ENCODE data around the gene DISP1.

The DISP1 gene

DNA sequence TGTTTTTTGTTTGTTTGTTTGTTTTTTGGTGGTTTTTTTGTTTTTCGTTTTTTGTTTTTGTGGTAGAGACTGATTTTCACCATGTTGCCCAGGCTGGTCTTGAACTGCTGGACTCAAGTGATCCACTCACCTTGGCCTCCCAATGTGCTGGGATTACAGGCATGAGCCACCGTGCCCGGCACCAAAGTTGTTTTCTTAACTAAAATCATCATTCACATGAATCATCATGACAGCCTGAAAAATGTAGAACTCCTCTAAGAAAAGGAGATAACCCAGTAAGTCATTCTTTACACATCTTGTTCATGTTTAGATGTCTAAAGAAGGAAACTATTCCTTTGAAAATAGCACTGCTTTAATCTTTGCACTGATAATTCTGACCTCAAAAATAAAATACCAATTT is 37.5 kb downstream of the DISP1 start:
- H3K27ac Mint-ChIP-seq = no peak overlapping the region
- H3K9me3 Mint-ChIP-seq = peaks cover 11% of the 10 kb centered on the region
- H3K4me3 Mint-ChIP-seq = no peak overlapping the region
- H3K36me3 Mint-ChIP-seq (ENCODE audit: low read depth) = peaks cover 41% of the 10 kb centered on the region
- no peaks in the 10 kb centered on the region for H3K27me3 Mint-ChIP-seq (ENCODE audit: low read depth)
- no peaks in the 10 kb centered on the region for H3K4me1 Mint-ChIP-seq
- TF ChIP-seq, protein P1, sequence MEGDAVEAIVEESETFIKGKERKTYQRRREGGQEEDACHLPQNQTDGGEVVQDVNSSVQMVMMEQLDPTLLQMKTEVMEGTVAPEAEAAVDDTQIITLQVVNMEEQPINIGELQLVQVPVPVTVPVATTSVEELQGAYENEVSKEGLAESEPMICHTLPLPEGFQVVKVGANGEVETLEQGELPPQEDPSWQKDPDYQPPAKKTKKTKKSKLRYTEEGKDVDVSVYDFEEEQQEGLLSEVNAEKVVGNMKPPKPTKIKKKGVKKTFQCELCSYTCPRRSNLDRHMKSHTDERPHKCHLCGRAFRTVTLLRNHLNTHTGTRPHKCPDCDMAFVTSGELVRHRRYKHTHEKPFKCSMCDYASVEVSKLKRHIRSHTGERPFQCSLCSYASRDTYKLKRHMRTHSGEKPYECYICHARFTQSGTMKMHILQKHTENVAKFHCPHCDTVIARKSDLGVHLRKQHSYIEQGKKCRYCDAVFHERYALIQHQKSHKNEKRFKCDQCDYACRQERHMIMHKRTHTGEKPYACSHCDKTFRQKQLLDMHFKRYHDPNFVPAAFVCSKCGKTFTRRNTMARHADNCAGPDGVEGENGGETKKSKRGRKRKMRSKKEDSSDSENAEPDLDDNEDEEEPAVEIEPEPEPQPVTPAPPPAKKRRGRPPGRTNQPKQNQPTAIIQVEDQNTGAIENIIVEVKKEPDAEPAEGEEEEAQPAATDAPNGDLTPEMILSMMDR (IDR thresholded peaks at IDR 0.05; ENCODE audit: unreplicated experiment in 3 of 3) = no peak

DNA sequence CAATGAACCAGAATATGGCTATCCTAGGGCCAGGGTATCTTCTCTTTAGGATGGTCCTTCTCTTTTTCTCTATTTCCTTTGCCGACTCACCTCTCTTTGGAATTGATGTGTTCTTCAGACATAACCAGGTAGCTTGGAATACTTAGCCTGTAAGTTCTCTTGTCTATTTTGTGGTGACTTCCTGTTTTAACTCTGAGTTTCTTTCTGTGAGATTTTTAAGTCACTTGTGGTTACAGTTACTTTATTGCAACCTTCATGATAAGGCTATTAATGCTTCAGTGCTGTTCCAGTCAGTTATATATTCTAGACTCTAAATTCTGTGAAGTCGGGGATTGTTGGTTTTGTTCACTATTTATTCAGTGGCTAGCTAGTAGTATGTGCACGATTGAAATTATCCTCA is 46.2 kb downstream of the DISP1 start:
- no peak overlapping the region for H3K27ac Mint-ChIP-seq
- H3K4me1 Mint-ChIP-seq = no peaks in the 10 kb centered on the region
- TF ChIP-seq, protein P1 (IDR thresholded peaks at IDR 0.05; ENCODE audit: unreplicated experiment in 3 of 3) = no peak
- H3K36me3 Mint-ChIP-seq (ENCODE audit: low read depth) = peaks cover 21% of the 10 kb centered on the region
- H3K9me3 Mint-ChIP-seq = peaks cover 18% of the 10 kb centered on the region
- no peaks in the 10 kb centered on the region for H3K27me3 Mint-ChIP-seq (ENCODE audit: low read depth)
- no peak overlapping the region for H3K4me3 Mint-ChIP-seq
